Measurements from ENCODE around the gene PPM1M. TPM values are rescaled to one million over a fixed set of nuclear protein-coding genes. Genes with fewer than 3 reads are reported as not detected.

The PPM1M gene
- total and polyA plus RNA-seq, 2 experiments from 2014 or later = 2.2 to 4.0 TPM

GRCh38 chr3:52248165-52248541, 2.6 kb downstream of the PPM1M start (continued):
- TF ChIP-seq ZNF462 (CRISPR knock-in tag; IDR thresholded peaks at IDR 0.05) (no peak), EZH2 (IDR thresholded peaks at IDR 0.05; ENCODE audit: low read depth, unreplicated experiment) (no peak), ZNF114 (CRISPR knock-in tag; IDR thresholded peaks at IDR 0.05) (no peak), ZNF331 (CRISPR knock-in tag; IDR thresholded peaks at IDR 0.05; ENCODE audit: low read depth) (no peak)

GRCh38 chr3:52248816-52249547, 3.4 kb downstream of the PPM1M start:
- Histone ChIP-seq H3K4me3 (no peak overlapping the region), H3K36me3 (ENCODE audit: insufficient read depth) (peaks cover 6% of the 10 kb centered on the region), H3K79me2 (replicated peaks; ENCODE audit: insufficient read depth) (no peaks in the 10 kb centered on the region), H3K27ac (ENCODE audit: low read depth) (no peak overlapping the region), H2AFZ (no peak overlapping the region), H3K27me3 (ENCODE audit: insufficient read depth) (peaks cover 32% of the 10 kb centered on the region), H3K4me2 (no peak overlapping the region), H3K4me1 (ENCODE audit: insufficient read depth) (peaks cover 11% of the 10 kb centered on the region; the same call in 1 of the 2 replicates), H3F3A (replicated peaks; ENCODE audit: low read depth) (peaks cover 8% of the 10 kb centered on the region), H3K9me2 (ENCODE audit: insufficient read depth) (no peaks in the 10 kb centered on the region), H4K20me1 (replicated peaks; ENCODE audit: insufficient read depth) (0 out of 2 replicates have a peak, but pooled peaks cover 8% of the 10 kb centered on the region)
- H3K27ac Mint-ChIP-seq = no peak overlapping the region
- TF ChIP-seq ZNF114 (CRISPR knock-in tag; IDR thresholded peaks at IDR 0.05) (no peak), ZNF331 (CRISPR knock-in tag; IDR thresholded peaks at IDR 0.05; ENCODE audit: low read depth) (no peak), STAT1 (IDR thresholded peaks at IDR 0.05; ENCODE audit: unreplicated experiment) (no peak), ETS1 (IDR thresholded peaks at IDR 0.05) (no peak), CTCF (conservative IDR thresholded peaks at IDR 0.05; ENCODE audit: low read depth in 2 of 2) (no peak)
- H3K4me1 Mint-ChIP-seq = peaks cover 5% of the 10 kb centered on the region
- ATAC-seq = no peak
- H3K36me3 Mint-ChIP-seq (ENCODE audit: low read depth) = peaks cover 18% of the 10 kb centered on the region; the same call in 2 of the 3 replicates
- H3K4me3 Mint-ChIP-seq = no peak overlapping the region
- peaks cover 48% of the 10 kb centered on the region for H3K27me3 Mint-ChIP-seq (ENCODE audit: insufficient read depth, low read depth, poor library complexity)
- no peak for DNase-seq (ENCODE audit: low spot score)
- H3K9me3 Mint-ChIP-seq = no peaks in the 10 kb centered on the region

Data from GM23338 (cell line).